ENCODE data around the gene ABLIM3. TPM values are rescaled to one million over a fixed set of nuclear protein-coding genes. Genes with fewer than 3 reads are reported as not detected.

The ABLIM3 gene
- total and polyA plus RNA-seq, 2 donors = 1.4 to 7.3 TPM

- H3K36me3 ChIP-seq (ENCODE audit: control insufficient read depth in 2 of 2, insufficient read depth in 2 of 2, low read length in 1 of 2) = no peaks in the 10 kb centered on the region
- H3K27me3 ChIP-seq (ENCODE audit: control insufficient read depth in 2 of 2, insufficient read depth in 1 of 2, low read length in 1 of 2) = peaks cover 0 to 3% of the 10 kb centered on the region in 2 donors
- H3K4me3 ChIP-seq (ENCODE audit: low read length in 2 of 2) = no peak overlapping the region
- no peak for DNase-seq (ENCODE audit: low read depth in 6 of 9, low spot score in 9 of 9)
- H3K4me1 ChIP-seq (ENCODE audit: control insufficient read depth in 2 of 2, insufficient read depth in 2 of 2, low read length in 2 of 2) = peaks cover 3 to 6% of the 10 kb centered on the region in 2 donors
- no peak overlapping the region for H3K27ac ChIP-seq (ENCODE audit: low read depth in 1 of 2, low read length in 1 of 2)
- WGBS = 57% methylated on average over 1 of the region's 1 CpG
- no peaks in the 10 kb centered on the region for H3K9me3 ChIP-seq (ENCODE audit: control insufficient read depth in 2 of 2, insufficient read depth in 1 of 2, low read length in 1 of 2)
Observed at GRCh38 chr5:149280124-149280523, 138.8 kb downstream of the ABLIM3 start.

DNA sequence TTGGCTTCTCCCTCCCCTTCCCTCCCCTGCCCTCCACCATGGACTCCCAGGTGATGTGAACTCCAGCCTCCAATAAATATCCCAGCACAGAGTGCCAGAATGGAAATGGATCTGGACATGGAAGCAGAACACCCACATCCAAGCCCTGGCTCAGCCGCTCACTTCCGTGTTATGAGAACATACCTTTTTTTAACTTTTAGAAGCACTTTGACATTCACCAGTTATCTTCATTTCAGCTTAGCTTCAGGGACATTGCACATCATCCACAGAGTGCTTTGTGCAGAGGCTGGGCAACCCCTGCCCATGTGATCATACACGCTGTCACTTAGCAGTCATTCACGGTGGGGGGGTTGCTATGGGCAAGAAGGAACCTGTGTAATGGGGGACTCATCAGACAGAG lies 139.5 kb downstream of the ABLIM3 start:
- Histone ChIP-seq H3K4me3 (ENCODE audit: low read length in 2 of 2) (no peak overlapping the region), H3K9me3 (ENCODE audit: control insufficient read depth in 2 of 2, insufficient read depth in 1 of 2, low read length in 1 of 2) (no peaks in the 10 kb centered on the region), H3K36me3 (ENCODE audit: control insufficient read depth in 2 of 2, insufficient read depth in 2 of 2, low read length in 1 of 2) (no peaks in the 10 kb centered on the region), H3K27ac (ENCODE audit: low read depth in 1 of 2, low read length in 1 of 2) (no peak overlapping the region), H3K27me3 (ENCODE audit: control insufficient read depth in 2 of 2, insufficient read depth in 1 of 2, low read length in 1 of 2) (peaks cover 0 to 2% of the 10 kb centered on the region in 2 donors), H3K4me1 (ENCODE audit: control insufficient read depth in 2 of 2, insufficient read depth in 2 of 2, low read length in 2 of 2) (peaks cover 3 to 6% of the 10 kb centered on the region in 2 donors)
- 94% methylated on average over 4 of the region's 4 CpGs for WGBS
- DNase-seq (ENCODE audit: low read depth in 6 of 9, low spot score in 9 of 9) = no peak

DNA sequence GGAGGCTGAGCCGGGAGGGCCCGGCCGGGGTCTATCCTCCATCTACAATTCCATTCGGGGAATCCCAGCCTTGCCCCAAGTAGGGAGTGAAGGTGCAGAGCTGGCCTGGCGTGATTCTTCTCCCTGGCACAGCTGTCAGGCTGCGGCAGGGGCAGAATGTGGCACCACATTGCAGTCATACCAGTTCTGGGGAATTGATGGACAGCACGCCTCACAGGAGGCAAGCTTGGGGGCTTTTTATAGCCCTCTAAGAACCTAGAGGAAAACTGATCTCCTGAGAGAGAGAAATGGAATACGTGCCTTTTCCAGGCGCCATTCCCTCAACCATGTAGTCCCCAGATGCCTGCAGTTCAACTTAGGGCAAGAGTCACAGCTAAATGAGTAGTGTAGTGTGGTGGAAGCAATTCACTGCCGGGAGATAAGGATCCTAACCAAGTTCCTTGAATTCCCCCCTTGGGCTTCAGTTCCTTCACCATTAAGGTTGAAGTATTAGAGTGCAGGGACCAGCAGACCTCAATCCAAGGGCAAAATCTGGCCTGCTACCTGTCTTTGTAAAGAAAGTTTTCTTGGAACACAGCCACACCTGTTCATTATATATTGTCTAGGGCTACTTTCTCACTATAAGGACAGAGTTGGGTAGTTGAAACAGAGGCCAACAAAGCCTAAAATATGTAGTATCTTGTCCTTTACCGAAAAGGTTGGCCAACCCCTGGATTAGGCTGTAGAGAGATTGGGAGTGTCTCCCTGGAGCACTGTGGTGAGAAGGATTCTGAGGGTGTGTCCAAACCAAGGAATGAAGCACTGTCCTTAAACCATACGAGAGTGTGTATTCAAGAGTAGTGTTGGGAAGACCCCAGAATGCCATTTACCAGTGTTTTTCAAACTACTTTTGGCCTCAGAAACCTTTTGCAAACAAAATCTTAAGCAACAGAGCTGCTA lies 141.0 kb downstream of the ABLIM3 start:
- DNase-seq (ENCODE audit: low read depth in 6 of 9, low spot score in 9 of 9) = no peak
- peaks cover 0 to 2% of the 10 kb centered on the region in 2 donors for H3K27me3 ChIP-seq (ENCODE audit: control insufficient read depth in 2 of 2, insufficient read depth in 1 of 2, low read length in 1 of 2)
- no peak overlapping the region for H3K4me3 ChIP-seq (ENCODE audit: low read length in 2 of 2)
- no peaks in the 10 kb centered on the region for H3K36me3 ChIP-seq (ENCODE audit: control insufficient read depth in 2 of 2, insufficient read depth in 2 of 2, low read length in 1 of 2)
- 92% methylated on average over 12 of the region's 12 CpGs for WGBS
- H3K27ac ChIP-seq (ENCODE audit: low read depth in 1 of 2, low read length in 1 of 2) = no peak overlapping the region
- no peaks in the 10 kb centered on the region for H3K9me3 ChIP-seq (ENCODE audit: control insufficient read depth in 2 of 2, insufficient read depth in 1 of 2, low read length in 1 of 2)
- H3K4me1 ChIP-seq (ENCODE audit: control insufficient read depth in 2 of 2, insufficient read depth in 2 of 2, low read length in 2 of 2) = peaks cover 3 to 6% of the 10 kb centered on the region in 2 donors

DNA sequence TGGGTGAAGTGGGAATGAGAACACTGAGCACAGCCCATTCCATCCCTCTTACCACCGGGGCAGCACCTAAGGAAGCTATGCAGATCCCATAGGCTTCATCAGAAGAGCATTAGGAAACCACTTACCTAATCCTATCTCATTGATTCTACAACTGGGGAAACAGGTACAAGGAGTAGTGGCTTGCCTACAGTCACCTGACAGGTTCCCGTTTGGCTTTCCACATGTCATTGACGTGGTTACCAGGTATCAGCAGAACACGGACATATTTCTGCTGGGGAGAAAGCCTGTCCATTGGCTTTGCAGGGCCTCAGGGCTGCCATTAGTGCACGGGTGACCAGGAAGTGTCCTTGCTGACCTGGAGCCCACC lies 141.7 kb downstream of the ABLIM3 start:
- Histone ChIP-seq H3K27me3 (ENCODE audit: control insufficient read depth in 2 of 2, insufficient read depth in 1 of 2, low read length in 1 of 2) (peaks cover 0 to 2% of the 10 kb centered on the region in 2 donors), H3K4me3 (ENCODE audit: low read length in 2 of 2) (no peak overlapping the region), H3K4me1 (ENCODE audit: control insufficient read depth in 2 of 2, insufficient read depth in 2 of 2, low read length in 2 of 2) (peaks cover 1 to 6% of the 10 kb centered on the region in 2 donors), H3K36me3 (ENCODE audit: control insufficient read depth in 2 of 2, insufficient read depth in 2 of 2, low read length in 1 of 2) (no peaks in the 10 kb centered on the region), H3K9me3 (ENCODE audit: control insufficient read depth in 2 of 2, insufficient read depth in 1 of 2, low read length in 1 of 2) (no peaks in the 10 kb centered on the region), H3K27ac (ENCODE audit: low read depth in 1 of 2, low read length in 1 of 2) (no peak overlapping the region)
- 95% methylated on average over 5 of the region's 5 CpGs for WGBS
- no peak for DNase-seq (ENCODE audit: low read depth in 6 of 9, low spot score in 9 of 9)

- 90% methylated on average over 11 of the region's 11 CpGs for WGBS
- Histone ChIP-seq H3K9me3 (ENCODE audit: control insufficient read depth in 2 of 2, insufficient read depth in 1 of 2, low read length in 1 of 2) (no peaks in the 10 kb centered on the region), H3K4me1 (ENCODE audit: control insufficient read depth in 2 of 2, insufficient read depth in 2 of 2, low read length in 2 of 2) (peaks cover 0 to 6% of the 10 kb centered on the region in 2 donors), H3K27ac (ENCODE audit: low read depth in 1 of 2, low read length in 1 of 2) (peak overlapping the region in 1 of 2 donors; percentile 69), H3K27me3 (ENCODE audit: control insufficient read depth in 2 of 2, insufficient read depth in 1 of 2, low read length in 1 of 2) (peaks cover 0 to 2% of the 10 kb centered on the region in 2 donors), H3K4me3 (ENCODE audit: low read length in 2 of 2) (no peak overlapping the region), H3K36me3 (ENCODE audit: control insufficient read depth in 2 of 2, insufficient read depth in 2 of 2, low read length in 1 of 2) (no peaks in the 10 kb centered on the region)
- DNase-seq (ENCODE audit: low read depth in 6 of 9, low spot score in 9 of 9) = peak in 1 of 9 donors; percentile 25
Observed at GRCh38 chr5:149283626-149284480, 142.6 kb downstream of the ABLIM3 start.

DNA sequence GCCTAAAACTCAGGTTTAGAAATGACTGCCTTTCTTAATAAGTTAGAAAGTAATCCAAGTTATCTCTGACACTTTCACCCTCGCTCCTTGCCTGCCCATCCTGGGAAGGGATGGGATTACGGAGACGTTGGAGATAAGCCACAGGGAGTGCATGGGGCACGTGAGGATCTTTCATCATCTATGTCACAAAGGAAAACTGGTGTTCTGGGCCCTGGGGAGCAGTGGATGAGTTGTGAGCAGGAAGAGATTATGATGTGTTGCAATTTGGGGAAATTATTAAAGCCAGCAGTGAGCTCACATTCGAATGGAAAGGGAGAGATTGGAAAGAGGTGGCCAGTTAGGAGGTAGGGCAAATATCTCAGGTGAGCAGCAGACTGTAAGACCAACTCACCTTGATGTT lies 143.2 kb downstream of the ABLIM3 start:
- peaks cover 0 to 6% of the 10 kb centered on the region in 2 donors for H3K4me1 ChIP-seq (ENCODE audit: control insufficient read depth in 2 of 2, insufficient read depth in 2 of 2, low read length in 2 of 2)
- H3K27me3 ChIP-seq (ENCODE audit: control insufficient read depth in 2 of 2, insufficient read depth in 1 of 2, low read length in 1 of 2) = peaks cover 0 to 2% of the 10 kb centered on the region in 2 donors
- 78% methylated on average over 5 of the region's 5 CpGs for WGBS
- no peak overlapping the region for H3K4me3 ChIP-seq (ENCODE audit: low read length in 2 of 2)
- peak overlapping the region in 1 of 2 donors; percentile 19 for H3K27ac ChIP-seq (ENCODE audit: low read depth in 1 of 2, low read length in 1 of 2)
- H3K36me3 ChIP-seq (ENCODE audit: control insufficient read depth in 2 of 2, insufficient read depth in 2 of 2, low read length in 1 of 2) = no peaks in the 10 kb centered on the region
- no peak for DNase-seq (ENCODE audit: low read depth in 6 of 9, low spot score in 9 of 9)
- no peaks in the 10 kb centered on the region for H3K9me3 ChIP-seq (ENCODE audit: control insufficient read depth in 2 of 2, insufficient read depth in 1 of 2, low read length in 1 of 2)

- Histone ChIP-seq H3K9me3 (ENCODE audit: control insufficient read depth in 2 of 2, insufficient read depth in 1 of 2, low read length in 1 of 2) (no peaks in the 10 kb centered on the region), H3K4me1 (ENCODE audit: control insufficient read depth in 2 of 2, insufficient read depth in 2 of 2, low read length in 2 of 2) (peaks cover 0 to 6% of the 10 kb centered on the region in 2 donors), H3K27ac (ENCODE audit: low read depth in 1 of 2, low read length in 1 of 2) (peak overlapping the region in 1 of 2 donors; percentile 19), H3K4me3 (ENCODE audit: low read length in 2 of 2) (no peak overlapping the region), H3K27me3 (ENCODE audit: control insufficient read depth in 2 of 2, insufficient read depth in 1 of 2, low read length in 1 of 2) (peaks cover 0 to 2% of the 10 kb centered on the region in 2 donors), H3K36me3 (ENCODE audit: control insufficient read depth in 2 of 2, insufficient read depth in 2 of 2, low read length in 1 of 2) (no peaks in the 10 kb centered on the region)
- WGBS = 98% methylated on average over 1 of the region's 1 CpG
- no peak for DNase-seq (ENCODE audit: low read depth in 6 of 9, low spot score in 9 of 9)
Observed at GRCh38 chr5:149285153-149285552, 143.9 kb downstream of the ABLIM3 start.

DNA sequence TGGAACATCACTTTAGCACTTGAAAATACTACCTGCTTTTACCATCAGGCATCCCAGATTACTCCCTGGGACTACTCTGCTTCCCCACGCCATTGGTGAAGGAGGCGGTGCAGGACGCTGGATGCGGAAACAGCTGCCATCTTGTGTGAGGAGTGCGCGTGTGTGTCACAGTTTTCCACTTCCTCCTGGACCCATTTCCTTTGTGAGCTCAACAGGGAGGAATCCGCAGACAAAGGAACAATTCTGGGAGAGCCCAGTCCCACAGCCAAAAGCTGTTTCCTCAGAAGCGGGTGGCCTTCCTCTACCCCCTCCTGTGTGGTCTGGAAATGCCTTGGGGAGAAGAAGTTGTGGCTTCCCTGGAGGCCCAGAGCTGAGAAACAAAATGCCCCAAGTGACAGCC lies 147.1 kb downstream of the ABLIM3 start:
- peak overlapping the region; percentile 8 to 40 for H3K27ac ChIP-seq (ENCODE audit: low read depth in 1 of 2, low read length in 1 of 2)
- no peak overlapping the region for H3K4me3 ChIP-seq (ENCODE audit: low read length in 2 of 2)
- H3K27me3 ChIP-seq (ENCODE audit: control insufficient read depth in 2 of 2, insufficient read depth in 1 of 2, low read length in 1 of 2) = peaks cover 0 to 4% of the 10 kb centered on the region in 2 donors
- no peaks in the 10 kb centered on the region for H3K36me3 ChIP-seq (ENCODE audit: control insufficient read depth in 2 of 2, insufficient read depth in 2 of 2, low read length in 1 of 2)
- no peak for DNase-seq (ENCODE audit: low read depth in 6 of 9, low spot score in 9 of 9)
- H3K9me3 ChIP-seq (ENCODE audit: control insufficient read depth in 2 of 2, insufficient read depth in 1 of 2, low read length in 1 of 2) = no peaks in the 10 kb centered on the region
- 84% methylated on average over 8 of the region's 8 CpGs for WGBS
- peaks cover under 1 to 7% of the 10 kb centered on the region in 2 donors for H3K4me1 ChIP-seq (ENCODE audit: control insufficient read depth in 2 of 2, insufficient read depth in 2 of 2, low read length in 2 of 2)

GRCh38 chr5:149289301-149289700 lies 148.0 kb downstream of the ABLIM3 start:
- H3K9me3 ChIP-seq (ENCODE audit: control insufficient read depth in 2 of 2, insufficient read depth in 1 of 2, low read length in 1 of 2) = no peaks in the 10 kb centered on the region
- no peak overlapping the region for H3K4me3 ChIP-seq (ENCODE audit: low read length in 2 of 2)
- peaks cover 3 to 10% of the 10 kb centered on the region in 2 donors for H3K4me1 ChIP-seq (ENCODE audit: control insufficient read depth in 2 of 2, insufficient read depth in 2 of 2, low read length in 2 of 2)
- H3K27me3 ChIP-seq (ENCODE audit: control insufficient read depth in 2 of 2, insufficient read depth in 1 of 2, low read length in 1 of 2) = peaks cover 0 to 4% of the 10 kb centered on the region in 2 donors
- H3K36me3 ChIP-seq (ENCODE audit: control insufficient read depth in 2 of 2, insufficient read depth in 2 of 2, low read length in 1 of 2) = no peaks in the 10 kb centered on the region
- H3K27ac ChIP-seq (ENCODE audit: low read depth in 1 of 2, low read length in 1 of 2) = peak overlapping the region in 1 of 2 donors; percentile 15
- no peak for DNase-seq (ENCODE audit: low read depth in 6 of 9, low spot score in 9 of 9)
- 59% methylated on average over 7 of the region's 7 CpGs for WGBS

All from thymus (tissue), 11 donors.